GM21529 (cell line): ENCODE data around the gene NMNAT1.
"Not testable (repeated sequence)": the region's sequence is repeated elsewhere in the genome, so short reads cannot be mapped to it uniquely, and the experiment has no call there.

ENCODE experiments used
- ATAC-seq: cut with Tn5 transposase; IDR thresholded peaks from one replicate; pipeline ENCODE4 v1.9.1; 2021; ENCODE audit not compliant: unreplicated experiment

The NMNAT1 gene

GRCh38 chr1:10014016-10014415 is 70.7 kb downstream of the NMNAT1 start:
- ATAC-seq: no peak

GRCh38 chr1:10019561-10019960 is 76.3 kb downstream of the NMNAT1 start:
- ATAC-seq: no peak

GRCh38 chr1:10020086-10020485 is 76.8 kb downstream of the NMNAT1 start:
- ATAC-seq: no peak

- not testable (repeated sequence) for ATAC-seq
Observed at GRCh38 chr1:10020678-10021077, 77.4 kb downstream of the NMNAT1 start.

- not testable (repeated sequence) for ATAC-seq
Observed at GRCh38 chr1:10021992-10022391, 78.7 kb downstream of the NMNAT1 start.

GRCh38 chr1:10022656-10023055 is 79.4 kb downstream of the NMNAT1 start:
- ATAC-seq: no peak

- no peak for ATAC-seq
Observed at GRCh38 chr1:10025354-10025753, 82.1 kb downstream of the NMNAT1 start.

GRCh38 chr1:10027027-10027426 is 83.8 kb downstream of the NMNAT1 start:
- no peak for ATAC-seq

GRCh38 chr1:10028956-10029500 is 85.8 kb downstream of the NMNAT1 start:
- not testable (repeated sequence) for ATAC-seq

GRCh38 chr1:10031461-10031860 is 88.2 kb downstream of the NMNAT1 start:
- ATAC-seq: no peak

- ATAC-seq: peak; percentile 94
Observed at GRCh38 chr1:10032590-10033358, 89.5 kb downstream of the NMNAT1 start, which contains the start of gene UBE4B. UBE4B (plus strand) TSS chr1:10032958; CDS start chr1:10033671, 713 bp downstream.

- ATAC-seq: peak; percentile 15
Observed at GRCh38 chr1:10033359-10033845, 90.1 kb downstream of the NMNAT1 start.
